Measurements from ENCODE around the gene LPP.

GRCh38 chr3:188567478-188568195 is 413.7 kb downstream of the LPP start:
- TF ChIP-seq, protein P1, sequence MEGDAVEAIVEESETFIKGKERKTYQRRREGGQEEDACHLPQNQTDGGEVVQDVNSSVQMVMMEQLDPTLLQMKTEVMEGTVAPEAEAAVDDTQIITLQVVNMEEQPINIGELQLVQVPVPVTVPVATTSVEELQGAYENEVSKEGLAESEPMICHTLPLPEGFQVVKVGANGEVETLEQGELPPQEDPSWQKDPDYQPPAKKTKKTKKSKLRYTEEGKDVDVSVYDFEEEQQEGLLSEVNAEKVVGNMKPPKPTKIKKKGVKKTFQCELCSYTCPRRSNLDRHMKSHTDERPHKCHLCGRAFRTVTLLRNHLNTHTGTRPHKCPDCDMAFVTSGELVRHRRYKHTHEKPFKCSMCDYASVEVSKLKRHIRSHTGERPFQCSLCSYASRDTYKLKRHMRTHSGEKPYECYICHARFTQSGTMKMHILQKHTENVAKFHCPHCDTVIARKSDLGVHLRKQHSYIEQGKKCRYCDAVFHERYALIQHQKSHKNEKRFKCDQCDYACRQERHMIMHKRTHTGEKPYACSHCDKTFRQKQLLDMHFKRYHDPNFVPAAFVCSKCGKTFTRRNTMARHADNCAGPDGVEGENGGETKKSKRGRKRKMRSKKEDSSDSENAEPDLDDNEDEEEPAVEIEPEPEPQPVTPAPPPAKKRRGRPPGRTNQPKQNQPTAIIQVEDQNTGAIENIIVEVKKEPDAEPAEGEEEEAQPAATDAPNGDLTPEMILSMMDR (IDR thresholded peaks at IDR 0.05; ENCODE audit: insufficient read depth, low read depth, low read length): no peak
- no peak for TF ChIP-seq EZH2 (IDR thresholded peaks at IDR 0.05; ENCODE audit: insufficient read depth, low read length)
